Ovary (tissue), 9 donors: Measurements from ENCODE around the gene NOS1. TPM values are rescaled to one million over a fixed set of nuclear protein-coding genes. Genes with fewer than 3 reads are reported as not detected.
A peak's percentile ranks its signal among the peaks of the same experiment; 100 is the strongest.

Source experiments
- DNase-seq, 5 donors: peaks; one replicate each; pipeline ENCODE4 v3.0.0-alpha.2; 2019 to 2020
- H3K27ac ChIP-seq, 2 donors: fragments of 200-600 bp; one replicate each; pipeline versions ENCODE4 v1.5.1 to v1.8.0; 2019 to 2022
- H3K27me3 ChIP-seq: fragments of 200-600 bp; one replicate; pipeline ENCODE4 v1.8.0; 2022
- H3K36me3 ChIP-seq: fragments of 200-600 bp; sonication (generic); one replicate; pipeline ENCODE4 v1.5.1; 2019
- H3K4me1 ChIP-seq: one replicate; pipeline ENCODE4 v1.8.1; 2013; ENCODE audit warnings: mild to moderate bottlenecking, moderate library complexity; ENCODE audit not compliant: insufficient read depth
- H3K4me3 ChIP-seq: fragments of 200-600 bp; sonication (generic); one replicate; pipeline ENCODE4 v1.5.1; 2017
- H3K9me3 ChIP-seq, 2 donors: fragments of 200-600 bp in 1 of 2; sonication (generic) in 1 of 2; one replicate each; pipeline versions ENCODE4 v1.5.1 to v1.8.1; 2013 to 2019; ENCODE audit warnings: mild to moderate bottlenecking in 1 of 2, moderate library complexity in 1 of 2
- CTCF ChIP-seq, 3 donors: fragments of 450-650 bp in 2 of 3; fragments of 200-600 bp in 1 of 3; IDR thresholded peaks; one replicate each; pipeline versions ENCODE4 v1.5.1 to v1.8.0; 2016 to 2022; ENCODE audit warnings: antibody characterized with exemption in 3 of 3, mild to moderate bottlenecking in 1 of 3
- EP300 ChIP-seq: sonication (generic); formaldehyde crosslinking; IDR thresholded peaks from one replicate; pipeline ENCODE4 v1.6.1; 2017; ENCODE audit warnings: antibody characterized with exemption
- POLR2A ChIP-seq: fragments of 450-650 bp; IDR thresholded peaks from one replicate; pipeline ENCODE4 v1.6.1; 2017; ENCODE audit warnings: antibody characterized with exemption, mild to moderate bottlenecking, moderate library complexity
- WGBS, 3 donors: extraction: QIAGEN DNeasy Blood & Tissue Kit in 1 of 3; methylation state at CpG; one replicate each; pipeline versions ENCODE4 v1.1.5 to v1.1.7; 2013 to 2017; 5-methylcytosine and 5-hydroxymethylcytosine counted together
- intact Hi-C, 4 donors: fragments of 100-400 bp; cut with DNase I; formaldehyde crosslinking; loops; one replicate each; pipeline versions ENCODE4 v1.11.0 to v1.15.1; 2022 to 2023
- polyA plus RNA-seq, 2 donors: library from polyadenylated mRNA; stranded (reverse); fragments of 200-250 nt in 1 of 2; fragments of 350-450 nt in 1 of 2; fragmentation: Illumina TruSeq in 1 of 2; extraction: RNeasy Lipid Tissue Mini Kit (QIAGEN cat#74804) in 1 of 2; gene quantifications; one replicate each; pipeline ENCODE4 v1.2.3, GENCODE V29; 2013 to 2014
- total RNA-seq, 7 donors: library from RNA; depleted of rRNA in 2 of 7; stranded (reverse); fragments of >200 nt in 2 of 7; fragmentation: NEBNext Ultra II Directional in 3 of 7; extraction: Animal tissue kit (Norgen Biotek cat#: 25700) in 3 of 7; gene quantifications; one replicate each; pipeline versions ENCODE4 v1.1.0 to v1.2.4, GENCODE V29; 2016 to 2023
- donor health status: DM: no; HTN: no; CAD: no; lungs with moderate emphysema.
- donor health status: DM: no; HTN: no; CAD: no.
- donor health status: Bipolar disorder and iron deficiency.
- donor health status: DM: yes; HTN: yes; CAD: no.
- donor health status: DM: no; HTN: no; CAD: no.
- donor health status: DM: yes; HTN: yes; CAD: no.

NOS1 gene
- total and polyA plus RNA-seq, 9 donors, result 0.05 to 0.48 (median 0.22) TPM

- no peak for DNase-seq
- 38 to 52% (median 49%) methylated on average over 2 of the region's 2 CpGs for WGBS, 3 donors
- no peaks in the 10 kb centered on the region for H3K36me3 ChIP-seq
Observed at GRCh38 chr12:117171499-117172162, 189.8 kb downstream of the NOS1 start.

GRCh38 chr12:117169548-117169947 is 191.9 kb downstream of the NOS1 start:
- peak in 4 of 5 donors; percentile 66 to 86 (median 81) for DNase-seq
- H3K36me3 ChIP-seq, result no peaks in the 10 kb centered on the region
- peak overlapping the region in 1 of 2 donors; percentile 32 for H3K27ac ChIP-seq

More at GRCh38 chr12:117171499-117172162, 189.8 kb downstream of the NOS1 start:
- Histone ChIP-seq H3K27ac (no peak overlapping the region), H3K27me3 (no peaks in the 10 kb centered on the region), H3K4me1 (no peaks in the 10 kb centered on the region), H3K4me3 (no peak overlapping the region), H3K9me3 (no peaks in the 10 kb centered on the region)
- no peak for TF ChIP-seq POLR2A
- TF ChIP-seq EP300, result no peak
- TF ChIP-seq CTCF (IDR thresholded peaks at IDR 0.05), result no peak
- intact Hi-C loops, result no loop called here

GRCh38 chr12:117168976-117169375 is 192.4 kb downstream of the NOS1 start:
- intact Hi-C loops, result no loop called here
- no peaks in the 10 kb centered on the region for H3K27me3 ChIP-seq
- DNase-seq, result no peak
- peak overlapping the region in 1 of 2 donors; percentile 32 for H3K27ac ChIP-seq
- WGBS, 3 donors, result 59 to 89% (median 76%) methylated on average over 3 of the region's 3 CpGs
- no peak for TF ChIP-seq EP300
- no peak for TF ChIP-seq POLR2A
- TF ChIP-seq CTCF (IDR thresholded peaks at IDR 0.05), result no peak
- no peak overlapping the region for H3K4me3 ChIP-seq
- no peaks in the 10 kb centered on the region for H3K36me3 ChIP-seq
- no peaks in the 10 kb centered on the region for H3K9me3 ChIP-seq
- no peaks in the 10 kb centered on the region for H3K4me1 ChIP-seq

More at GRCh38 chr12:117169548-117169947, 191.9 kb downstream of the NOS1 start:
- intact Hi-C loops, result no loop called here
- Histone ChIP-seq H3K4me1 (no peaks in the 10 kb centered on the region), H3K4me3 (no peak overlapping the region), H3K27me3 (no peaks in the 10 kb centered on the region), H3K9me3 (no peaks in the 10 kb centered on the region)
- TF ChIP-seq POLR2A, result no peak
- TF ChIP-seq CTCF (IDR thresholded peaks at IDR 0.05), result peak in 1 of 3 donors; percentile 20
- 8 to 30% (median 12%) methylated on average over 3 of the region's 3 CpGs for WGBS, 3 donors

- H3K27ac ChIP-seq, result no peak overlapping the region
- 84 to 92% (median 86%) methylated on average over 4 of the region's 4 CpGs for WGBS, 3 donors
- no peaks in the 10 kb centered on the region for H3K27me3 ChIP-seq
- H3K4me3 ChIP-seq, result no peak overlapping the region
- no peaks in the 10 kb centered on the region for H3K36me3 ChIP-seq
- intact Hi-C loops, result no loop called here
- TF ChIP-seq POLR2A, result no peak
- TF ChIP-seq CTCF (IDR thresholded peaks at IDR 0.05), result no peak
- TF ChIP-seq EP300, result no peak
- no peaks in the 10 kb centered on the region for H3K4me1 ChIP-seq
- no peak for DNase-seq
- no peaks in the 10 kb centered on the region for H3K9me3 ChIP-seq
Observed at GRCh38 chr12:117167769-117168168, 193.7 kb downstream of the NOS1 start.
